CMK (cell line): ENCODE data around the gene RBM24.

Source experiments
- DNase-seq: peaks from one replicate; pipeline ENCODE4 v3.0.0-alpha.2; 2010; ENCODE audit warnings: low read depth

The RBM24 gene

DNA sequence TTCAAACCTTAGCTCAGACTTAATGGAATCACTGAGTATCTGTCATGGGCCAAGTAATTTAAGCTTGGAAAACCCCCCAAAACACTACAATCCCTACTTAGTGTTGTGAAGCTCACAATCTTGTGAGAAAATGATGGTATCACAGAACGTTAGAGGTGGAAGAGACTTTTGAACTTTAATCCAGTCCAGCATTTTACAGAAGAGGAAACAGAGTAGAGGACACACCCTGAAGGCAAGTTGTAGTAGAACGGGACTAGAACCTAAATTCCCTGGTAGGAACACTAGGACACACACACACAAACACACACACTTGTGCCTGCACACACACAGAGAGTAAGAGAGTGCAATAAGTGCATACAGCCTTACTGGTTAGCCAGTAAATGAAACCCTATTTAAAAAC, 62.1 kb downstream of the RBM24 start:
- no peak for DNase-seq
